GM12873 (cell line): ENCODE measurements around the gene PKHD1.

Experiments
- TF ChIP-seq, protein P1 (sequence below): IDR thresholded peaks from 2 replicates; pipeline ENCODE4 v1.5.1; 2012; ENCODE audit warnings: low read depth, mild to moderate bottlenecking, moderate library complexity, low read length, control low read depth; ENCODE audit not compliant: insufficient read depth; ENCODE audit errors: missing control alignments

Gene PKHD1

DNA sequence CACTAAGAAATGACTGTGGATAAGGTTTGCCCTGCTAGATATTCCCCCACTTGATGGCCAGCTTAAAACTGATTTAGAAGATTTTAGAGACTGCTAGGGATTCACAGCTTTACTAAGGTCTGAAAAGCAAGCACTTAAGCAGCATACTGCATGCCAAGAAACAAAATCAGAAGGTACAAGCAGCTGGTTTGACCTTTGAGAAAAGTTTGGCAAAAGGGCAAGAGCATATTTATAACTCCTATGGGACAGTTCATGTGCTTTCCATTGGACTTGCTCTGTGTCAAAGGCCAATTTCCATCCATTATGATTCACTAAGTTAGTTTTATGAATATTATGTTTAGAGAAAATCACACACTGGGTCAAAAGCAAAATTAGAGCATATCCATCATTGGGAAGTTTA, 402.8 kb downstream of the PKHD1 start:
- TF ChIP-seq, protein P1, sequence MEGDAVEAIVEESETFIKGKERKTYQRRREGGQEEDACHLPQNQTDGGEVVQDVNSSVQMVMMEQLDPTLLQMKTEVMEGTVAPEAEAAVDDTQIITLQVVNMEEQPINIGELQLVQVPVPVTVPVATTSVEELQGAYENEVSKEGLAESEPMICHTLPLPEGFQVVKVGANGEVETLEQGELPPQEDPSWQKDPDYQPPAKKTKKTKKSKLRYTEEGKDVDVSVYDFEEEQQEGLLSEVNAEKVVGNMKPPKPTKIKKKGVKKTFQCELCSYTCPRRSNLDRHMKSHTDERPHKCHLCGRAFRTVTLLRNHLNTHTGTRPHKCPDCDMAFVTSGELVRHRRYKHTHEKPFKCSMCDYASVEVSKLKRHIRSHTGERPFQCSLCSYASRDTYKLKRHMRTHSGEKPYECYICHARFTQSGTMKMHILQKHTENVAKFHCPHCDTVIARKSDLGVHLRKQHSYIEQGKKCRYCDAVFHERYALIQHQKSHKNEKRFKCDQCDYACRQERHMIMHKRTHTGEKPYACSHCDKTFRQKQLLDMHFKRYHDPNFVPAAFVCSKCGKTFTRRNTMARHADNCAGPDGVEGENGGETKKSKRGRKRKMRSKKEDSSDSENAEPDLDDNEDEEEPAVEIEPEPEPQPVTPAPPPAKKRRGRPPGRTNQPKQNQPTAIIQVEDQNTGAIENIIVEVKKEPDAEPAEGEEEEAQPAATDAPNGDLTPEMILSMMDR = no peak

DNA sequence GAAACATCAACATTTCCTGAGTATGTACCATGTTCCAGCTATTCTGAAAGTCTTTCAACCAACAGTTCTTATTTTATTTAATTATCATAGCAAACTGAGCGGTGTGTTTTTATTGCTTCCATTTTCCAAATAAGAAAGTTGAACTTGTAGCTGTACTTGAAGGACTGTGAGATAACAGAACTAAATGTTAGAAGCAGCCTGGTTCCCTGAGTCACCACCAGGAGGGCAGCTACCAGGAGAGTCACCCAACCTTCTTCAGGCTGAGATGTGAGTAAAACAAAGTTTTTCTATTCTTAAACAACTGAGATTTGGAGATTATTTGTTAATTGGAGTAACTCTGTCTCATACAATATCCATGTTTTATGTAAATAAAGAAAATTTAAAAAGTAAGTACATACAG, 403.4 kb downstream of the PKHD1 start:
- TF ChIP-seq, protein P1 = no peak

DNA sequence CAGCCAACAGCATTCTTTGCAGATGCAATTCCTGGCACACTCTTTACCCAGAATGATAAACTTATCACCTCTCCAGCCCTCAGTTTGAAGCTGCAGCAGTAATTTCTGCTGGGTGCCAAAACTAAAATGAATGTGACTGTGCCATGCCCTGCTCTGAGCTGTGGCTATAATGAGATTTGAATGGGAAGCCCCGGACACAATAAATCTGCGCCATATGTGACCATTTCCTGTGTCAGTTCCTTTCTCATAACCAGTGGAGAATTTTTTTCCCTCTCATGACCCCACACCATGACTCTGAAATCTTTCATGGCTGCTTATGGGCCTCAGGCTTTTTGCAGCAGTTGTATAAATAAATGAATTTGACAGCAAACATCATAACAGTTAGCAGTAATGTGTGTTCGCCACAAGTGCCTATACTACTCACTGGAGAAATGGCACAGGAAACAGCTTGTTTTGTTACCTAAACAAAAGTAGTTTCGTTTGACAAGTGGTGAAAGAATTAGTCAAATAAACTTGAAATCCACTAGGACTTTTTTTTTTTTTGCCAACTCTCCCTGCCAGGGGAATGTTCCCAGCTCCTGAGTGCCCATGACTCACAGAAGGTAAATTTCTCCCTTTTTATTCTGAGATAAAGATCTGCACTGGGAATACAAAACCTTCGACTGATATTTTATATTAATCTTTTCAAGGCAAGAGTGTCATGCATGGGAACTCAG, 408.4 kb downstream of the PKHD1 start:
- TF ChIP-seq, protein P1 = no peak

DNA sequence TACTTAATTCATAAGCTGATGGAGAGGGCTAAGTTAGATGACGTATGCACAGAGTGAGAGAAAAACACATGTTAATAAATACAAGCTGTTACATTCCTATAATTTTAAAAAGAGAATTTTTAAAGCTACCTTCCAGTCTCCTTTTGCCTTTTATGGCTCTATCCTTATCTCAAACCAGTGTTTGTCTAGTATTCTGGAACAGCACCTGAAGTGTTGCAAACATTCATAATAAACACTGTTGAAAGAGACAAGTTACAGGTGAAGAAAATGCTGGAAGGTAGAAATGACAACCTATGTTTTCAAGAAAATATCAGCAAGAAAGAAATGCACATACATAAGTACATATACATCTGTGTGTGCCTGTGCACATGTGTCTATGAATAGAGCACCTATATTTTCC, 409.1 kb downstream of the PKHD1 start:
- TF ChIP-seq, protein P1 = no peak

DNA sequence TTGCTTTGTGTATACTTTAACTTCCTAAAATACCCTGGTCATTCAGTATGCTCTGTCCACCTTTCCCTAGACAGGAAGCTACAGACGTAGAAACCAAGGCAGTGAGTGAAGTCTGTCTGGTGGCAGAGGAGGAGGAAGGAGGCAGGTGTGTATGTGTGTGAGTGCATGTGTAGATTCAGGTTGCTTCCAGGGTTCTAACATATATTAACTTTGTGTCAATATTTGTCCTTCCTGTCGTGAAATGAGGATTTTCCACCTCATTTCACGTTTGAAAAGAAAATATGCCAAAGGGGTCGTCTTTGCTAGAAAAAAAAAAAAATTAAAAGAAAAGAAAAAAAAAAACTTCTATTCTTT, 411.5 kb downstream of the PKHD1 start:
- TF ChIP-seq, protein P1 = no peak

DNA sequence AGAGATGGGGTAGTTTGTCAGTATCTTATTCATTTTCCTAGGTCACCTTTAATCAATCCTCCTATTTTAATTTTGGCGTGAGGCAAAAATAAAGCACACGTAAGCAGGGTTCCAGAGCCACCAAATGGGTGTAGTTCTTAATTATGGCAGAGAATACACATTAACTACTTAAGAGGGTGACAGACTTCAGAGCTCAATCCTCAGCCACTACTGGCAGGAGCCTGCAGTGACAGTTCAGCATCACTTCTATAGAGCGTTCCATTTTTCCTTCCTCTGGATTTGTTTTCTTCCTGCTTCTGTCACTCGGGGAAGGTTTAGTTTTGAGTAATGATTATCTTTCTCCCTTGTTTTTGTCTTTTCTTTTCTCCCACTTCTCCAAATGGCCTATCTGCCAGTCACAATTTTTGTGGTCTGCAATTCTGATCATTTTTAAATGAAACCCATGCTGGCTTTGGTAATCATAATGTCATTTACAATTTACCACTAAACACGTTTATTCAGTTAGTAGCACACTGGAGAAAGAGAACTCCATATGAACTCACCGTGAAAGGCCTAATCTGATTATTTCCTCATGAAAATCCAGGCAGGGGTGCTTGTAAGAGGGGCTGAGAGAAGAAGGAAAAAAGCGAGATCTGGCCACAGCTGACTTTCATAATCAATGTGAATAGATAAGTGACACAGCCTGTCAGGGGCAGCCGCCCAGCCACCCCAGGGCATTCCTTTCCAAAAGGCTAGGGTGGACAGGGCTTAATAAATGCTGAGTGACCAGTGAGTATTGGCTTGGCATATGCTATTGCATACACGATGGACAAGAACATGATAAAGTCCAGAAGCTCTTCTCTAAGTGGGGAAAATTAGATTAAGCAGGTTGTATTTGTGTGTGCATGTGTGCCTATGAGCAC, 412.1 kb downstream of the PKHD1 start:
- TF ChIP-seq, protein P1 = no peak

DNA sequence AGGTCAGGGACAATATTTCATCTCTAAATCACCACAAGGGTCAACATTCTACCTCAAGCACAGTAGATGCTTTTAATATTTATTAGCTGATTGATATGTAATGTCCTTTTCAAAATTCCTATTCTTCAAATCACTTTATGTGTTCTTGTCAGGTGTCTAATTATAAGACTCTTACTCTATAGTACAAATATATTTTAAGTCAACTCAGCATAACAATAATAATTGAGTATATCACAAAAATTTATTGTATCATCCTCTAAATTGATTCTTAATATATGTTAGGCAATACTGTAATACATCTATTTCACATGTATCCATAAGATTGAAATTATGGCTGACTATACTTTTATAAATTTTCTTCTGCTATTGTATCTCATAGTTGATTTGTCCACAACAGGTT, 423.9 kb downstream of the PKHD1 start:
- TF ChIP-seq, protein P1 = no peak
